ENCODE results near the gene FAH.

The FAH gene

DNA sequence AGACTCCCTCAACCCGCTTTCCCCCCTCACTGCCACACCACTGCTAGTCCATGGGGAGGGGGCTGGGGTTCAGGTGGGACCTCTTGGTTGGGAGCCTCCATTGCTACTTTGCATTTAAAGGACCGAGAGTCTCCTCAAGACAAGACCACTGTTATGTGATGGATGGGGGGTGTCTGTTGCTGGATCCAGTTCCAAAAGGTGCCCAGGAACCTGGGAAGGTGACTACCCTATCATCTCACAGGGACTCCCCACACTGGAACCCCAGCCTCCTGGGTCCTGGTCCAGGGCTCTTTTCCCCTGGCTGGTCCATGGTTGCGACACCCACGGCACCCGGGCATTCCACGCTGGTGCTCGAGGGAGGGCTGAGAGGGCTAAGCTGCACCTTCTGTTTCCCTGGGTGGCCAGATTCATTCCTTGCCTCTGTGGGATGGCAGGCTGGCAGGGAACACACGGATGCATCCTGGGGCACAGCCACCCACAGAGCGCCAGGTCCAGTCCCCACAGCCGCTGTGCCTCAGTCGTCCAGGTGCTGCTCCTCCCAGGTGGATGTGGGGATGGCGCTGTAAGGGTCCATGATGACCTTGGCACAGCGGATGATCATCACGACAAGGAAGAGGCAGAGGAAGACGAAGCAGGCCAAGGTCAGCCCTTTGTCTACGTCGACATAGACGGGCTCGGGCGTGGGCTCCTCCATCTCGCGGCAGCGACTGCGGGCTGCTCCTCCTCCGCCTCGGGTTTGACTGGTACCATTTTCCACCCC, 48.6 kb downstream of the FAH start:
- no peak for DNase-seq

DNA sequence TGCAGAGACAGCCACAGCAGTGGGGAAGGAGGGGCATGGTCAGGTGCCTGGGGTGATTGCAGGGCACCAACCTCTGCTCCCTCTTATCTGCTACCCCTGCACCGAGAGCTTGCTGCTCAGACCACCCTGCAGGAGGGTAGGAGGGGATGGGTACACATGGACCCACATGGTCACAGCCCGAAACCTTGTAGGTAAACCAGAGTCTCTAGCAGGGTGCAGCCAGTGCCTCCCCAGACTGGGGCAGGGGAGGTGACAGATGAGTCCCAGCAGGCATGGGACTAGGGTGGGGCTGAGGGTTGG, 49.2 kb downstream of the FAH start:
- no peak for DNase-seq

DNA sequence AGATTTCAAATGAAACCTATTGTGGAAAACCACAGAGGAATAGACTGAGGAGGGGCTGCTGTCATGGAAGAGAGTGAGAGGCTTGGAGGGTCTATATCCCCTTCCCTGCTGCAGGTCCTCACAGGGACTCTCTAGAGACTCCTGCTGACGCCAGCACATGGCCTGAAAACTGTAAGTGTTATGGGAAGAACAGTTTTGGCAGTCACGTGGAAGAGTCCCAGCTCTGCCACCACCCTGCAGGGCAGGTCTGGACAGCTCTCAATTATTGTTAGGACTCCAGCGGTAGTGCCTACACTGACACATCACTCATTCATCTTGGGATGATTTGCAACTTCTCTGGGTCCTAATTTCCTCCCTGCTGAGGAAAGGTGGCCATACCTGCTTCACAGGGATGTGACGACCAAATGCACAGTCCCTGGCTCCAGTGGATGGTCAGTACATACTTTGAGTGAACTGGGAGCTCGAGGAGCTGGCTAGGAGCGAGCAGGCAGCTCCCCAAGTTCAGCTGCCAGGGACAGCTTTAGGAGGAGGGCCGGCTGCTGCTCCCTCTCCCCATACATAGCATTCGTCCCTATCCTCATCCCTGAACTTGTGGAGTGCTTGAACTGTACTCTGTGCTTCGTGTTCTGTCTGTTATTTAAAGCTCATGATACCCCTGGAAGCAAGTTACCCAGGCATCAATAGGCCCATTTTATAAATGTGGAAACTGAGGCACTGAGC, 50.0 kb downstream of the FAH start:
- DNase-seq, result no peak

DNA sequence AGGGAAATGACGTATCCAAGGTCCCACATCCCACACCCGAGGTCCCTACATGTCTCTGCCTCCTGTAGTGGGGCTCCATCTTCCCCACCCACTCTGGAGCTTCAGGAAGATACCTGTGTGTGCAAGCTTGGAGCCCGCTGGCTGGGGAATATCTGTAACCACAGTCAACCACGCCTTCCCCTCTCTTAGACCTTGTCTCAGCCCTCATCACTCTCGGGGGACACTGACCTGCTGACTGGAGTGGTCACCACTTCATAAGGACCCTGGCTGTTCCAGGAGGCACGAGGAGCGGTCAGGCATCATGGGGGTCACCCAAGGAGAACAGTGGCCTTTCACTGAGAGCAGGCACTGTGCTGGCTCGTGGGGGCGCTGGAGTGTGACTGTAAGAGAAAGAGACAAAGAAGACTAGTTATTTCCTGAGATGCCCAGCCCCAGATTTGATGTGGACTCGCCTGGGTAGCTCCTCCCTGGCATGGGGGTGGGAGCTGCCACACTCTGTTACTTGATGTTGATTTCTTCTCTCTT, 50.6 kb downstream of the FAH start:
- no peak for DNase-seq

DNA sequence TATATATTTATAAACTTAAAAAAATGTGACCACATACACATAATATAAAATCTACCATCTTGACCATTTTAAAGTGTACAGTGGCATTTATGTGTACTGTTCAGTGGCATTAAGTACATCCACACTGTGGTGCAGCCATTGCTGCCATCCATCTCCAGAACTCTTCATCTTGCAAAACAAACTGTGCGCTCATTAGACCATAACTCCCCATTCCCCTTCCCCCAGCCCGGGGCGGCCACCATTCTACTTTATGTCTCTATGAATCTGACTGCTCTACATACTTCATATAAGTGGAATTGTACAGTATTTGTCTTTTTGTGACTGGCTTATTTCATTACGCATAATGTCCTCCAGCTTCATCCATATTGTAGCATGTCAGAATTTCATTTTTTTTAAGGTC, 51.4 kb downstream of the FAH start:
- DNase-seq, result no peak

DNA sequence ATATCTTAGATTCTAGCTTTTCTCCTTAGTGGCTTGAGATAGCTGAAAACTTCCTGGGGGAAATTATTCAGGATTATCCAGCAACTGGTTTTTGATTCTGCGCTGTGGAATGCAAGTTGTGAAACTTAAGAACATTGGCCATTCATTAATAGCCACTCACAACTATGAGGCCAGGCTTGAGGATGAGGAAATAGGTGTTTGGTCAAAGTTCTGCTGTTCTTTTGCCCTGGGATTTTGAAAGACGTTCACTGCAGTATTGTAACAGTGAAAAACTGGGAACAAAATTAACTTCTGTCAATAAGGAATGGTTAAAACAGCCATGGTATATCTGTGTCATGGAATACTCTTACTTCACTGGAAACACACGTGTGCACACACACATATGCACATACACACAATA, 55.1 kb downstream of the FAH start:
- DNase-seq, result no peak

DNA sequence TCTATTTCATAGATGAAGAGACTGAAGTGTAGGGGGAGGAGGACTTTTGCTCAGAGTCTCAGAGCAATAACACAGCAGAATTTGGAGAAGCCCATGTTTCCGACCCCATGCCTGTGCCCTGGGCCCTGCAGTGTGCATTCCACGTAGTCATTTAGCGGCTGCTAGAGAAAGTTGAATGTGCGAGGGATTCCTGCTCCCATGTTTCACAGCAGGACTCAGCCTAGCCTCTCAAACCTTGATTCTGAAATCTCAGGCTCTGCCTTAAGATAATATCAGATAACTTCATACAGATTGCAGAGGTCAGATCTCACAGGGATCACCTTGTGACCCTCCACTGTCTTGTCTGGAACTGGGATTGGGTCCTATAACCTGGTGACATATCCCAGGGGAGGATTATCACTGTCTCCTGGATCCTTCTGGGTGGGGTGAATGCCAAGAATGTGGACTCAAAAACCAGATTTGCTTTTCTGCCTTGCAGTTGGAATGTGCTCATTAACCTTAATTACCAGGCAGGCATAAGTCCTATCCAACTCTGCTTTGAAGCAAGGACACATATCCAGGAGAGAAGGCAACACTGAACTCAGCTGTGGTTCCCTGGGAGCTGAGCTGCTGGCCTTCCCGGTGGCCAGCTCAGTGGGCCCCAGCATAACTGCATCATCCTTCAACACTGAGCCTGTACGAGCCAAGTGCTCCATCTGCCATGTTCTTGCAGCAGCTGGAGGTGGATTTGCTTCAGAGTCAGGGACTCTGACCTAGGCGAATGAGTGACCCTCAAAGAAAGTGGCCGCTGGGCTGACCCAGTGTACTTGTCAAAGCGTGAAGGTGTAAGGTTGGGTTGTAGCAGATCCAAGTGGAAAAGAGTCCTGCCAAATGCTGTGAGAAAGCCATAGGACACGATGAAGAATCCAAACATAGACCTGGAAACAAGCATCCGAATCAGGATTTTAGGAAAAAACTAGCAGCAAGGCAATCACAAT, 56.2 kb downstream of the FAH start:
- DNase-seq, result no peak

DNA sequence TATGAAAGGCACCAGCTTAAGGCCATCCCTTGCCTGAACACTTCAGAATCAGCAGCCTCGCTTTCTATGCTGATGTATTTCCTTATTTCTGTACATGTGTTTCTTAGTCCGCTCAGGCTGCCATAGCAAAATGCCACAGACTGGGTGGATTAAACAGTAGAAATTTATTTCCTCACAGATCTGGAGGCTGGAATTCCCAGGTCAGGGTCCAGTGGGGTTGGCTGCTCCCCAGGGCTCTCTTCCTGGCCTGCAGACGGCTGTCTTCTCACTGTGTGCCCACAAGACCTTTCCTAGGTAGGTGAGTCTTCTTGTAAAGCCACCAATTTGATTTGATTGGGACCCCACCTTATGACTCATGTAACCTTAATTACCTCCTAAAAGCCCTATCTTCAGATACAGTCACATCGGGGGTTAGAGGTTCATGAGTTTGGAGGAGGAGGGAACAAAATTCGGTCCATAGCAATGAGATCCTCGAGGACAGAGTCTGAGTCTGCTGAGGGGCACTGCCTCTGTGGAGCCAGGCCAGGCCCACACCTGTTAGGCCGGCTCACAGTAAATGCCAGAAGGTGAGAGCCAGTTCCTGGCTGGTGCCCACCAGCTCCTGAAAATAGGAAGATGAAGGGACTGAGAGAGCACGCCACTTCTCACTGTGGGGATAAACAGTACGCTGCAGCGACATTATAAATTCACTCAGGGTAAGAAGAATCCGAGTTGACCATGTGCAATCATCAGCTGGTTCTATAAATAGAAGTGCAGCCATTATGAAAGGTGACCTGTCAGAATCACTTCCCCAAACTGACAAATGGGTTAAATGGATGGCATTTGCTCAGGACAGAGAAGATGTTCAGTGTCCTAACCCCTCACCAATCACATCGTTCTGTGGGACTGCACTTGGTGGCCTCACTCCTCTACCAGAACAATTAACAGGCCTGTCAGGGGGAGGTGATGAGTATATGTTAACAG, 58.1 kb downstream of the FAH start:
- peak in 1 of 2 donors; percentile 5 for DNase-seq

DNA sequence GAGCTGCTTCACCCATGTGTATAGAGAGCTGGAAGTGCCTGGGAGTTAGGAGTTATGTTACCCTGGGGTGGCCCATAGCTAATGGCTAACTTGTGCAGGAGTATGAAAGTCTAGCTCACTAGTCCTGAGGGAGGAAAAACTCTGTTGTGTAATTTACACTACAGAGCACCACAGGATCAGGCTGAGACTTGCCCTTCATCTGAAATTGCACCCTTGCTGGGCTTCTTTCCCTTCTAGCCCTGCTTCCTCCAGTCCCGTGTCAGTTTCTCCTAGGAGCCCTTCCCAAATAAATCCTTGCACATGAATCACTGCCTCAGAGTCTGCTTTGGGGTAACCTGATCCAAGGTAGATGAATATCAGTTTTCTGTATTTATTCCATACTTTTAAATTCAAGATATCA, 59.2 kb downstream of the FAH start:
- DNase-seq, result no peak

DNA sequence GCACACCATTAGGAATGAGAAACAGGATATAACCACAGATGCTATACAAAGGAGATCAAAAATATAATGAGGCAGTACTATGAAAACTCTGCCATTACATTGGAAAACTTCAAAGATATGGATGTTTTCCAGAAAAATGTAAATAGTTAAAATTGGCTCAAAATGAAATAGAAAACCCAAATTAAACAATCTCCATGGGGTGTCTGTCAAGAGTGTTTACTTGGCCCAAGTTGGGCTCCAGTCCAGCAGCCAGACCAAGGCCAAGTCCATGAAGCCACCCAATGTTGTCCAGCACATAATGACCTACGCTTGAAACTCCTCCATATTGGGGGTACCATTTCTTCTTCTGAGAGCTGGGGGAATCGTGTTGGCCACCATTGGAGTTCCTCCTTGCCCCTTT, 62.1 kb downstream of the FAH start:
- no peak for DNase-seq

DNA sequence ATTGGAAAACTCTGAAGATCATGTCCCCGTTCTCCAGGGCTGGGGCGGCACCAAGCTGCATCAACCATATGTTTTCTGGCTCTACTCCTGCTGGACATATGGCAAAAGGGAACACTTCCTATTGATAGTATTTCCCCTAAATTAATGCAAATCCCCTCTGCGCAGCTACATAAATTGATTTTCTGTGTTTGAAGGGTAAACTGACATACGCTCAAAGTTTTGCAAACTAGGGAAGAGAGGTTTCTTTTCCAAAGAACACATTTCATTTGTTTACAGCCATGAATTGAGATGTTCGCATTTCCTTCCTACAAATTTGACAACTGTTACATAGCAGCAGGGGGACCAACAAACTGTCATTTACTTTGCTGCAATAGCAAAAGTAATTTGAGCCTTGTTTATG, 63.3 kb downstream of the FAH start:
- no peak for DNase-seq

DNA sequence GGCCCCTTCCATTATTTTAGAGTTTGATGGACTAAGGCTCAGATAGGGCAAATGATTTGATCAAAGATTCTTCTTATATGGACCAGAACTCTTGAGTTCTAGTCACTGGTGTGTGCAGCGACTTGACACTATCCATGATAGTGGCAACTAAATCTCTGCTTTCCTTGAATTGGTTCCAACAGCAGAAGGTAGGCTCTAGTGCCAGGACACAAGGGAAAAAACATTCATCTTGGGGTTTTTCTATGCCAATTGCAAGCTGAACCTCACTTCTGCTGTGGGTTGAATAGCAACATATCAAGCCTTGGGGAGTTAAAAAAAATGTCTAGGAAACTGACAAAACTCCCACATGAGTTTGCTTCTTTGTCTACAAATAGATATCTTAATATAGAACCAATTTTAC, 64.1 kb downstream of the FAH start:
- DNase-seq, result no peak

DNA sequence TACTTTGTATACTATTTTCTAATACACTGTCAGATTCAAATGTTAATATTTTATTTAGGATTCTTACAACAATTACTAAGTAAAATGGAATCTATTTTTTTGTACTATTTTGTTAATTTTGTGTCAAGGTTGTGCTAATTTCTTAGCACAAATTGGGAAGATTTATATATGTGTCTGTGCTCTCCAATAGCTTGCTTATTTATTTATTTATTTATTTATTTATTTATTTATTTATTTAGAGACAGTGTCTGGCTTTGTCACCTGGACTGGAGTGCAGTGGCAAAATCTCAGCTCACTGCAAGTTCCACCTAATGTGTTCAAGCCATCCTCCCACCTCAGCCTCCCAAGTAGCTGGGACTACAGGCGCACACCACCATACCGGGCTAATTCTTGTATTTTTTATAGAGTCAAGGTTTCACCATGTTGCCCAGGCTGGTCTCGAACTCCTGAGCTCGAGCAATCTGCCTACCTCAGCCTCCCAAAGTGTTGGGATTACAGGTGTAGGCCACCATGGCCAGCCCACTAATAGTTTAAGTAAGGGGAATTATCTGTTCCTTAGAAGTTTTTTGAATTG, 64.6 kb downstream of the FAH start:
- DNase-seq, result no peak

DNA sequence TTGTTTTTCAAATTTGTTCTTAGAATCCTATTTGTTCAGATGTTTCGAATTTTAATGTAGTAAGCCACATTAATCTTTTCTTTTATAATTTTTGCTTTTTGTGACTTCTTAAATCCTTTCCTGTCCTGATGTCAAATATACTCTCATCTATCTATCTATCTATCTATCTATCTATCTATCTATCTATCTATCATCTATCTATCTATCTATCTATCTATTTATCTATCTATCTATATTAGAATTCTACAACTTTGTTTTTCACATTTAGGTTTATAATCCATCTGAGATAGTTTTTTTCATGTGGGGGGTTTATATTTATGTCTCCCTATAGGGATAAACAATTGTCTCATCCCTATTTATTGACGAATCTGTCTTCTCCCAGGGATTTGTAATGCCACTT, 67.2 kb downstream of the FAH start:
- no peak for DNase-seq

DNA sequence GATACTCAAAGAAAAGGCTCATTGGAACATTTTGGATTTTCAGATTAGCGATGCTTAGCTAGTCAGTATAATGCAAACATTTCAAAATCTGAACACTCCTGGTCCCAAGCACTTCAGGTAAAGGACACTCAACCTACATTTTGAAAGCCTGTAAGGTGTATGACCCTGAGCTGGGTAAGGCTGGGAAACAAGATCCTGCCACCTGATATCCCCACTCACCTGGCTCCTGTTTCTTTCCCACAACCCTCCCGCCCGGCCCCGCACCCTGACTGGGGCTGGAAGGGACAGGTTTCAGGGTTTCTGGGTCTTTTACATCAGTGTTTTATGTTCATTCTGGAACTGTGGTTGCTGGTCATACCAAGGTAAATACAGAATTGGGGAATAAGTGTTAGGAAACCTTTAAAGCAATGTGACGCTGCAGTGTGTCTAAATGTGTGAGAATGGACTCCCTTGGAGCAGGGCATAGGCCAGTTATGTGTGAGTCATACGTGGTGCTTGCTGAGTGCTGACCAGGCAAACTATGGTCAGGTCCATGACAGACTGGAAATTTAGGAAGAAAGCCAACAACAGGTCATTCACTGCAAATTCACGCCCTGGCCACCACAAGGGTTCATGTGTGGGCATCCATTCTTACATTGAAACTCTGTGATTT, 76.3 kb downstream of the FAH start:
- DNase-seq, result no peak

DNA sequence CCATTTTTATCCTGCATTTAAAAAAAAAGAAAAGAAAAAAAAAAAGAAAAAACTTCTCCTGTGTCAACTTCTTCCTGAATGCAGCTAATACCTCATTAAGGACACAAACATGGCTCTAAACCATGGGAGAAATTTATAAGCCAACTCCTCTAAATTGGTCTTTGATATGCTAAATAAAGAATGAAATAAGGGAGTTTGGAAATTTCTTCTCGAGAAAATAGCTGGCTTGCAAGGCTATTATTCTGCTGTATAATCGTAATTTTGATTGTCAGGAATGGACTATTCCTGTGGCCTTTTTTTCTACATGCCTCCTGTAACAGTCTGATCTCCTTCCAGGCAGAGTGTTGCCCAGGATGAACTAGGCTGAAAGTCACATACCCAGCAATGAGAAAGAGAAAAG, 78.6 kb downstream of the FAH start:
- DNase-seq, result no peak

DNA sequence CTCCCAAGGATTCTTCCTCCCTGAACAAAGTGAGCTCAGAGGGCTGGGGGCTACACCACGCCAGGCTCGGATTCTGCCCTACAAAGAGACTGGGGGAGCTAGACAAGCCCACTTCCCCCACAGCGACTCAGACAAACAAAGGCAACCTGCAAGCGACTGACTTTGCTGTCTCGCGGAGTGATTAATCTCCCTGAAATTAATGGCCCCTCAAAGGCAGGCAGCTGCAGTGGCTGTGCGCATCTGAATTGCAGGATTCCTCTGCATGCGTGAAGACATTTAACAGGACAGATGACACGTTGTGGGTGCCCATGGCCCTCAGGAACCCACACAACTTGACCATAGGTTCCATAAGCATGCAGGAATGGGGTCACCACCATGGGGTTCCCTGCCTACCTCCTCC, 80.8 kb downstream of the FAH start:
- no peak for DNase-seq

DNA sequence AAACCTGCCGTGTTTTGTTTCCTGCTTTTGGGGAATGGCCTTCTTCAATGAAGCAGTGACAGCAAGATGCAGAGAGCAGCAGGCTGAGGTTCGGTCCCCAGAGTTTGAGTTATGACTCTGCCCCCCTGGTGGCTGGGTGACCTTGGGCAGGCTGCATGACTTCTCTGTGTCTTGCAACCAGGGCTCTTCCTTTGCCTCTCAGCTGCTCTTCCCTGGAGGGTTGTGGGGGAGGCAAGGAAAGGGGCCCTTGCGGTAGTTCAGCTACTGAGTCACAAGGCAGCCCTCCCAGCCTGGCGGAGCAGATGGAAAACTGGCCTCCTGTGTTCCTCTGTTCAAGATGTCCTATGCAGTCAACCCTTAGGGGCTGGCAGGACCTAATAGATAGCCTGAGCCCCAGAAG, 82.1 kb downstream of the FAH start:
- peak; percentile 18 to 57 for DNase-seq

Measured in inflammatory macrophage treated with lipopolysaccharide for 1 hour (primary cell).